Kidney epithelial cell (primary cell): ENCODE measurements around the gene SLC35F3. TPM values are rescaled to one million over a fixed set of nuclear protein-coding genes. Genes with fewer than 3 reads are reported as not detected.
"Not testable (repeated sequence)": the region's sequence is repeated elsewhere in the genome, so short reads cannot be mapped to it uniquely, and the experiment has no call there.

Source experiments
- DNase-seq: peaks from one replicate; pipeline ENCODE4 v3.0.0-alpha.2; 2010; ENCODE audit warnings: low read depth
- H3K27me3 ChIP-seq: 2 replicates; pipeline ENCODE4 v1.6.0; 2011; ENCODE audit warnings: low read length; ENCODE audit not compliant: control insufficient read depth, insufficient read depth
- H3K36me3 ChIP-seq: 2 replicates; pipeline ENCODE4 v1.5.1; 2011; ENCODE audit warnings: low read length; ENCODE audit not compliant: control insufficient read depth, insufficient read depth
- H3K4me3 ChIP-seq: 2 replicates; pipeline ENCODE4 v1.5.1; 2011; ENCODE audit warnings: low read depth, mild to moderate bottlenecking, control low read depth, low read length
- CTCF ChIP-seq: IDR thresholded peaks from 2 replicates; pipeline ENCODE4 v1.5.1; 2011; ENCODE audit warnings: mild to moderate bottlenecking, moderate library complexity, low read length, control low read depth, inconsistent platforms; ENCODE audit not compliant: insufficient read depth, poor library complexity, severe bottlenecking
- total RNA-seq: library from RNA; depleted of rRNA; stranded (reverse); fragments of >200 nt; gene quantifications from 2 replicates; pipeline ENCODE4 v1.2.3, GENCODE V29; 2015

SLC35F3 gene
- total RNA-seq, 1 donor from 2014 or later = 1.1 TPM

GRCh38 chr1:234297668-234298067 is 393.2 kb downstream of the SLC35F3 start:
- no peak for DNase-seq
- Histone ChIP-seq H3K36me3 (no peaks in the 10 kb centered on the region), H3K27me3 (no peaks in the 10 kb centered on the region), H3K4me3 (no peak overlapping the region)
- no peak for TF ChIP-seq CTCF

GRCh38 chr1:234300096-234300495 is 395.6 kb downstream of the SLC35F3 start:
- DNase-seq = no peak
- Histone ChIP-seq H3K4me3 (no peak overlapping the region), H3K27me3 (no peaks in the 10 kb centered on the region), H3K36me3 (no peaks in the 10 kb centered on the region)
- no peak for TF ChIP-seq CTCF

- not testable (repeated sequence) for H3K4me3 ChIP-seq, DNase-seq, H3K27me3 ChIP-seq, H3K36me3 ChIP-seq
These were observed 397.2 kb downstream of the SLC35F3 start for GRCh38 chr1:234301663-234302062.

GRCh38 chr1:234302354-234302962 is 398.0 kb downstream of the SLC35F3 start:
- DNase-seq = no peak
- Histone ChIP-seq H3K27me3 (no peaks in the 10 kb centered on the region), H3K4me3 (no peak overlapping the region), H3K36me3 (no peaks in the 10 kb centered on the region)
- TF ChIP-seq CTCF = no peak

GRCh38 chr1:234303231-234303630 is 398.8 kb downstream of the SLC35F3 start:
- Histone ChIP-seq H3K27me3 (no peaks in the 10 kb centered on the region), H3K36me3 (no peaks in the 10 kb centered on the region), H3K4me3 (no peak overlapping the region)
- DNase-seq = no peak
- TF ChIP-seq CTCF = no peak

GRCh38 chr1:234307726-234308125 is 403.2 kb downstream of the SLC35F3 start:
- Histone ChIP-seq H3K36me3 (no peaks in the 10 kb centered on the region), H3K4me3 (no peak overlapping the region), H3K27me3 (no peaks in the 10 kb centered on the region)
- TF ChIP-seq CTCF = no peak
- DNase-seq = no peak
